Heart right ventricle (tissue), 16 donors: ENCODE data around the gene RGS19. TPM values are rescaled to one million over a fixed set of nuclear protein-coding genes. Genes with fewer than 3 reads are reported as not detected.
"Not testable (repeated sequence)": the region's sequence is repeated elsewhere in the genome, so short reads cannot be mapped to it uniquely, and the experiment has no call there.

ENCODE experiments used
- ATAC-seq, 8 donors: fragments of 200-7000 bp; cut with Tn5 transposase; one replicate each; pipeline ENCODE4 v1.9.1; 2020; ENCODE audit warnings: mild to moderate bottlenecking in 8 of 8, moderate library complexity in 8 of 8, moderate number of reproducible peaks in 1 of 8
- DNase-seq, 2 donors: peaks; one replicate each; pipeline ENCODE4 v3.0.0-alpha.2; 2020
- H3K27ac ChIP-seq, 10 donors: fragments of 200-600 bp; sonication (generic) in 2 of 10; one replicate each; pipeline versions ENCODE4 v1.5.0 to v1.8.0; 2020 to 2022; ENCODE audit warnings: mild to moderate bottlenecking in 3 of 10
- H3K27me3 ChIP-seq, 7 donors: fragments of 200-600 bp; one replicate each; pipeline ENCODE4 v1.8.0; 2021 to 2022; ENCODE audit warnings: mild to moderate bottlenecking in 2 of 7
- H3K36me3 ChIP-seq, 9 donors: fragments of 200-600 bp; sonication (generic) in 1 of 9; one replicate each; pipeline versions ENCODE4 v1.5.0 to v1.8.0; 2020 to 2022; ENCODE audit warnings: mild to moderate bottlenecking in 2 of 9
- H3K4me1 ChIP-seq, 9 donors: fragments of 200-600 bp; sonication (generic) in 1 of 9; one replicate each; pipeline versions ENCODE4 v1.5.0 to v1.8.0; 2020 to 2022; ENCODE audit warnings: mild to moderate bottlenecking in 4 of 9
- H3K4me3 ChIP-seq, 10 donors: fragments of 200-600 bp; sonication (generic) in 2 of 10; one replicate each; pipeline versions ENCODE4 v1.5.0 to v1.8.0; 2020 to 2022; ENCODE audit warnings: mild to moderate bottlenecking in 7 of 10, moderate library complexity in 2 of 10
- H3K9me3 ChIP-seq, 11 donors: fragments of 200-600 bp in 10 of 11; sonication (generic) in 2 of 11; one replicate each; pipeline versions ENCODE4 v1.5.0 to v1.8.0; 2013 to 2022; ENCODE audit warnings: mild to moderate bottlenecking in 2 of 11, control low read depth in 1 of 11, moderate library complexity in 1 of 11
- WGBS, 2 donors: extraction: QIAGEN DNeasy Blood & Tissue Kit; methylation state at CpG; one replicate each; pipeline ENCODE4 v1.1.7; 2013; ENCODE audit warnings: inconsistent platforms in 1 of 2; 5-methylcytosine and 5-hydroxymethylcytosine counted together
- intact Hi-C, 10 donors: fragments of 100-400 bp; cut with DNase I; formaldehyde crosslinking; loops; one replicate each; pipeline versions ENCODE4 v1.11.1 to v1.14.2; 2022
- polyA plus RNA-seq, 2 donors: library from polyadenylated mRNA; stranded (reverse); fragments of 200-250 nt; gene quantifications; one replicate each; pipeline ENCODE4 v1.2.3, GENCODE V29; 2013
- total RNA-seq, 10 donors: library from RNA; stranded (reverse); fragmentation: NEBNext Ultra II Directional in 3 of 10; extraction: Animal tissue kit (Norgen Biotek cat#: 25700) in 3 of 10; gene quantifications; one replicate each; pipeline versions ENCODE4 v1.2.1 to v1.2.4, GENCODE V29; 2021 to 2023
- TF ChIP-seq, protein P1 (sequence below), 9 donors: fragments of 200-600 bp; sonication (generic) in 2 of 9; IDR thresholded peaks; one replicate each; pipeline versions ENCODE4 v1.5.0 to v1.8.0; 2021 to 2022; ENCODE audit warnings: antibody characterized with exemption in 9 of 9, mild to moderate bottlenecking in 5 of 9, moderate library complexity in 1 of 9
- donor health status: Arrhythmogenic right ventricular cardiomyopathy.
- donor health status: ischemic (EF 13 %, LVEDD 7.1; RV severe dilation, severe dysfunction).
- donor health status: healthy with polysubstance abuse.
- donor health status: DM: no; HTN: yes; CAD: no.
- donor health status: DM: no; HTN: no; CAD: no.
- donor health status: ischemic (EF 25% LVEDD 6.9; RV normal size, moderate dysfunction).
- donor health status: ischemic (EF 25% LVEDD 5.7; RV mildly dilated, moderate dysfunction).
- donor health status: healthy.
- donor health status: DM: yes; HTN: yes; CAD: no.
- donor health status: Ischemic cardiomyopathy.
- donor health status: ischemic (EF 35%, LVEDD 5.7; RV mildly dilated, moderate dysfunction).
- donor health status: nonischemic (EF 11% LVEDD 7.7; RV severe dilation, severe dysfunction).
- donor health status: DM: yes; HTN: yes; CAD: no.
- donor health status: PGD.
- donor health status: ischemic (EF 29% LVEDD 5.4; RV normal size, mild dysfunction).
- donor health status: nonischemic (EF 23%, LVEDD 6.1; RV moderate dilation, normal function).

The RGS19 gene
- total and polyA plus RNA-seq, 12 donors, result 1.8 to 13.1 (median 4.0) TPM

DNA sequence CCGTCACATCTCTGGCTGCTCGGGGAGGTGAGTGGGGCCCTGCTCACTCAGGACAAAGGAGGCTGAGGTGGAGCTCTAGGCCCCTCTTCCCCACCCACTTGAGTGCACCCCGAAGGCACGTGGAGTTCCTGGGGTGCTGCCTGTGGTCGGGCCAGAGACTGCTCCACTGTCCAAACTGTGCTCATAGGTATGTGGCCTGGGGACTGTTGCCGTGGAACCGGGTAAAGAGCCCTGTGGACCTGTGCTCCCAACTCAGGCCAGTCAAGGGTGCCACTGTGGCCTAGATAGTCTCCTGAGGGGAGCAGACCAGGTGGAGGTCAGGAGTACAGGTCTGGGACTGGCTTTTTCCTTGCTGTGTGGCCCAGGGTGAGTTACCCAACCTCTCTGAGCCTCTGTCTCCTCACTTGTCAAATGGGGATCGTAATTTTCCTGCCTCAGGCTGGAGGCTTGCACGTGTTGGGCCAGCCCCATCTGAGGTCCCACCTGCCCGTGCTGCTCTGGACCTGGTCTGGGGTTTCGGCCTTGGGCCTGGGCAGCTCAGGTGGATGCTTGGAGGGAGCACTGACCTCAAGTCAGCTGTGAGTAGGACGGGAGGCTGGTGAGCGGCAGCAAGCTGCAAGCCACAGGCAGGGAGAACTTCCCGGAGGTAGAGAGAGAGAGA is 40.5 kb upstream of the RGS19 start:
- WGBS, 2 donors, result 62 to 65% methylated on average over 14 of the region's 14 CpGs
- Histone ChIP-seq H3K9me3 (no peaks in the 10 kb centered on the region), H3K36me3 (no peaks in the 10 kb centered on the region), H3K4me1 (peaks cover 0 to 10% (median 0%) of the 10 kb centered on the region in 9 donors), H3K27me3 (peaks cover 0 to 32% (median 25%) of the 10 kb centered on the region in 7 donors), H3K4me3 (peak overlapping the region in 4 of 10 donors; percentile 22 to 36 (median 29)), H3K27ac (no peak overlapping the region)
- ATAC-seq (peak in 5 of 8 donors; percentile 10 to 46 (median 27)), DNase-seq (no peak)
- intact Hi-C loops, result loop anchor here in 9 of 10 donors (2.0 to 10.0 kb wide), 5 partner anchors 38 to 138 kb away; partner anchors contain the start of genes C20orf204 (in 7 of the 9), LKAAEAR1 (in 5 of the 9), OPRL1 (in 5 of the 9) and PRPF6 (in 1 of the 9)
- TF ChIP-seq, protein P1, sequence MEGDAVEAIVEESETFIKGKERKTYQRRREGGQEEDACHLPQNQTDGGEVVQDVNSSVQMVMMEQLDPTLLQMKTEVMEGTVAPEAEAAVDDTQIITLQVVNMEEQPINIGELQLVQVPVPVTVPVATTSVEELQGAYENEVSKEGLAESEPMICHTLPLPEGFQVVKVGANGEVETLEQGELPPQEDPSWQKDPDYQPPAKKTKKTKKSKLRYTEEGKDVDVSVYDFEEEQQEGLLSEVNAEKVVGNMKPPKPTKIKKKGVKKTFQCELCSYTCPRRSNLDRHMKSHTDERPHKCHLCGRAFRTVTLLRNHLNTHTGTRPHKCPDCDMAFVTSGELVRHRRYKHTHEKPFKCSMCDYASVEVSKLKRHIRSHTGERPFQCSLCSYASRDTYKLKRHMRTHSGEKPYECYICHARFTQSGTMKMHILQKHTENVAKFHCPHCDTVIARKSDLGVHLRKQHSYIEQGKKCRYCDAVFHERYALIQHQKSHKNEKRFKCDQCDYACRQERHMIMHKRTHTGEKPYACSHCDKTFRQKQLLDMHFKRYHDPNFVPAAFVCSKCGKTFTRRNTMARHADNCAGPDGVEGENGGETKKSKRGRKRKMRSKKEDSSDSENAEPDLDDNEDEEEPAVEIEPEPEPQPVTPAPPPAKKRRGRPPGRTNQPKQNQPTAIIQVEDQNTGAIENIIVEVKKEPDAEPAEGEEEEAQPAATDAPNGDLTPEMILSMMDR (IDR thresholded peaks at IDR 0.05), result no peak

- Histone ChIP-seq H3K4me1 (peaks cover 0 to 10% (median 0%) of the 10 kb centered on the region in 9 donors), H3K9me3 (no peaks in the 10 kb centered on the region), H3K4me3 (no peak overlapping the region), H3K27me3 (peaks cover 0 to 26% (median 22%) of the 10 kb centered on the region in 7 donors), H3K36me3 (no peaks in the 10 kb centered on the region), H3K27ac (no peak overlapping the region)
- intact Hi-C loops, result loop anchor here in 2 of 10 donors (5.0 kb wide), 1 partner anchor 37 kb away; the partner anchor contains the start of genes LKAAEAR1 (in 2 of the 2) and OPRL1 (in 2 of the 2)
- TF ChIP-seq, protein P1 (IDR thresholded peaks at IDR 0.05), result no peak
- ATAC-seq (no peak), DNase-seq (no peak)
- 60 to 64% methylated on average over 8 of the region's 8 CpGs for WGBS, 2 donors
Measured at GRCh38 chr20:64119301-64119680, 40.0 kb upstream of the RGS19 start.

- H3K27ac ChIP-seq, H3K9me3 ChIP-seq, H3K36me3 ChIP-seq, H3K4me3 ChIP-seq, ATAC-seq, DNase-seq: not testable (repeated sequence)
- peaks cover 0 to 10% (median 0%) of the 10 kb centered on the region in 9 donors for H3K4me1 ChIP-seq
- H3K27me3 ChIP-seq, result peaks cover 0 to 20% (median 18%) of the 10 kb centered on the region in 7 donors
- WGBS, 2 donors, result 73 to 79% methylated on average over 3 to 4 of the region's 6 CpGs
- intact Hi-C loops, result loop anchor here in 2 of 10 donors (5.0 kb wide), 1 partner anchor 35 kb away; the partner anchor contains the start of genes LKAAEAR1 (in 2 of the 2) and OPRL1 (in 2 of the 2)
Measured at GRCh38 chr20:64117432-64117777, 38.1 kb upstream of the RGS19 start.

DNA sequence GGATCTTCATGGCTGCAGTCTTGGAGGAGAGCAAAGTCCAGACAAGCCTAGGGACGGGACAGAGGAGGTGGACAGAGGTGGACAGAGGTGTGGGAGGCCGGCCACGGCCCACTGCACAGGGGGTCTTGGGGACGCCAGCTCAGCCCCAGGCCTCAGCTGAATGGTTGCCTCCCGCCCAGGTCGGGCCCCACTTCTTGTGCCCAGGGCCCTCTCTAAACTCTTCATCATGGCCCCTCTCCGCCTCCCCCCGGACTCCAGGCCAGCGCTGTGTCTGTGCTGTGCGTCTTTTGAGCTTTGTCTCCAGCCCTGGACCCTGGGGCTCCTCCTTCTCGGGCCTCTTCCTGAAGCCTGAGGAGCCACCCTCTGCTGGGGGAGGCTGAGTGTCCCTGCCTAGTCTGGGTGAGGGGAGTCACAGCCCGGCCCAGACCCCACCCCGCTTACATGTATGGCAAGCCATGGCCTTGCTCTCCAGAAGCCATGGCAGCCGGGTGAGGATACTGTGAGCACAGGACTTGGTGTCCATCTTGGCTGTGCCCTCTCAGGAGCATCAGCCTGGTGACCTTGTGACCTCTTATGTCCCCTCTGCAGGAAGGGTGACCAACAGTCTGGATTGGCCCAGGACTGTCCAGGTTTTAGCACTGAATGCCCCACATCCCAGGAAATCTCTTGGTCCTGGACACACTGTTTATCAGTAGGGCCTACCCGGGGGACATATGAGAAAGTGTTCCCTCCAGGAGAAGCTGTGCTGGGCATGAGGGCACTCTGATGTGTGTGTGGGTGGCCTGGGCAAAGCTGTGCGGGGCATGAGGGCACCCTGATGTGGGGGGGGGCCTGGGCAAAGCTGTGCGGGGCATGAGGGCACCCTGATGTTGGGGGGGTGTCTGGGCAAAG is 37.5 kb upstream of the RGS19 start:
- Histone ChIP-seq H3K27ac (no peak overlapping the region), H3K9me3 (no peaks in the 10 kb centered on the region), H3K4me3 (no peak overlapping the region), H3K36me3 (no peaks in the 10 kb centered on the region), H3K27me3 (peaks cover 0 to 15% (median 12%) of the 10 kb centered on the region in 7 donors), H3K4me1 (peaks cover 0 to 10% (median 0%) of the 10 kb centered on the region in 9 donors)
- TF ChIP-seq, protein P1 (IDR thresholded peaks at IDR 0.05), result no peak
- ATAC-seq (no peak), DNase-seq (no peak)
- intact Hi-C loops, result loop anchor here in 2 of 10 donors (5.0 kb wide), 1 partner anchor 34 kb away; the partner anchor contains the start of genes LKAAEAR1 (in 2 of the 2) and OPRL1 (in 2 of the 2)
- WGBS, 2 donors, result 85 to 86% methylated on average over 17 of the region's 17 CpGs
